Body of pancreas (tissue), 4 donors: ENCODE data around the gene GOLGA3.

Experiments
- CTCF ChIP-seq, 7 experiments: fragments of 450-650 bp in 4 of 7; fragments of 200-600 bp in 3 of 7; sonication (generic) in 3 of 7; IDR thresholded peaks; one replicate each; pipeline ENCODE4 v1.5.1; 2016 to 2019; ENCODE audit warnings: antibody characterized with exemption in 7 of 7
- POLR2A ChIP-seq, 3 donors: fragments of 450-650 bp; IDR thresholded peaks; one replicate each; pipeline ENCODE4 v1.6.1; 2016; ENCODE audit warnings: antibody characterized with exemption in 3 of 3, mild to moderate bottlenecking in 2 of 3

- TF ChIP-seq CTCF (IDR thresholded peaks at IDR 0.05) (no peak), POLR2A (IDR thresholded peaks at IDR 0.05) (no peak)
Measured at GRCh38 chr12:132869551-132869950, 40.9 kb upstream of the GOLGA3 start.
